SK-N-MC (cell line): Measurements from ENCODE around the gene DDIT4.
A peak's percentile ranks its signal among the peaks of the same experiment; 100 is the strongest.
"Not testable (repeated sequence)": the region's sequence is repeated elsewhere in the genome, so short reads cannot be mapped to it uniquely, and the experiment has no call there.

Experiments
- DNase-seq: peaks from one replicate; pipeline ENCODE4 v3.0.0-alpha.2; 2011; ENCODE audit warnings: low read depth, low spot score
- H3K27ac ChIP-seq: fragments of 200-600 bp; sonication (generic); 2 replicates; pipeline ENCODE4 v1.5.1; 2016; ENCODE audit warnings: mixed run types
- H3K36me3 ChIP-seq: fragments of 200-600 bp; sonication (generic); 2 replicates; pipeline ENCODE4 v1.6.1; 2017; ENCODE audit warnings: antibody characterized with exemption, low read length, mixed read lengths; ENCODE audit not compliant: insufficient read depth
- H3K4me3 ChIP-seq: fragments of 200-600 bp; sonication (generic); 2 replicates; pipeline ENCODE4 v1.5.1; 2016
- H3K9ac ChIP-seq: fragments of 200-600 bp; sonication (generic); 2 replicates; pipeline ENCODE4 v1.8.0; 2017; ENCODE audit warnings: mixed run types, mixed read lengths; ENCODE audit not compliant: insufficient read length
- H3K9me3 ChIP-seq: fragments of 200-600 bp; sonication (generic); 2 replicates; pipeline ENCODE4 v1.6.1; 2017; ENCODE audit warnings: low read depth, mild to moderate bottlenecking, antibody characterized with exemption, low read length, moderate library complexity, mixed read lengths
- EZH2 ChIP-seq: fragments of 200-600 bp; sonication (generic); IDR thresholded peaks from one replicate; pipeline ENCODE4 v1.6.1; 2017; ENCODE audit warnings: antibody characterized with exemption
- FOXP2 ChIP-seq: optimal IDR thresholded peaks from 2 replicates; pipeline ENCODE3; 2011; ENCODE audit warnings: mild to moderate bottlenecking, moderate library complexity; ENCODE audit not compliant: insufficient read depth; ENCODE audit errors: extremely low read length, control extremely low read depth
- POLR2AphosphoS5 ChIP-seq: IDR thresholded peaks from 2 replicates; pipeline ENCODE4 v1.6.1; 2012; ENCODE audit warnings: mild to moderate bottlenecking, low read depth, low read length, borderline replicate concordance

DDIT4 gene

DNA sequence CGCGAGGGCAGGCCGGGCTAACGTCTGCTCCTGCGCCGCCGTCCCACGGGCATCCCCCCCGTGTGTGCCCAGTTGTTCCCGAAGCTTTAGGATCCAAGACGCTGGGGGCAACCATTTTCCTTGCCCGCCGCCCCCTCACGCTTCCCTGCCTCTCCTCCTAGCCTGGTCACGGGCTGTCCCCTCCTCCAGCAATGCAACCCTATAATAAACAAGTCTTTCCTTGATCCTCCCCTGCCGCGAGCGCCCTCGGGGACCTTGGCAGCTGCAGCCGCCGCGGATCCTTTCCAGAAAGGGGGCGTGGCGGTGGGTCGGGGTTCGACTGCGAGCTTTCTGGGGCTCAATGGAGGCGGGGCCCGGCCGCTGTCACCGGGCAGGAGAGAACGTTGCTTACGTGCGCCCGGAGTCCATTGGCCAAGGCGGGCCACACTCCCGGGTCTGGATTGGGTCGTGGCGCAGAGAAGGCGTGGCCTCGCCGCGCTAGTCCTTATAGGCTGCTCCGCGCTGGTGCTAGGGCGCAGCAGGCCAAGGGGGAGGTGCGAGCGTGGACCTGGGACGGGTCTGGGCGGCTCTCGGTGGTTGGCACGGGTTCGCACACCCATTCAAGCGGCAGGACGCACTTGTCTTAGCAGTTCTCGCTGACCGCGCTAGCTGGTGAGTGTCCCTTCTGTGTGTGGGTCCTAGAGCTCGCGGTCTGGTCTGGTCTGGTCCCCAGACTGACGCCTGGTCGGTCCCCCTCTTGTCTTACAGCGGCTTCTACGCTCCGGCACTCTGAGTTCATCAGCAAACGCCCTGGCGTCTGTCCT is at the start of gene DDIT4:
DDIT4 (plus strand) TSS at position 515 of the 803 bp plus-strand sequence. CDS start 293 bp downstream, outside the sequence.
- no peaks in the 10 kb centered on the region for H3K9me3 ChIP-seq
- H3K9ac ChIP-seq: peak within 1 kb of the TSS; percentile 84
- DNase-seq: peak; percentile 40
- TF ChIP-seq EZH2 (no peak), POLR2AphosphoS5 (peak; percentile 99), FOXP2 (peak; percentile 94)
- H3K27ac ChIP-seq: peak within 1 kb of the TSS; percentile 81; the same call in 1 of the 2 replicates
- peak within 1 kb of the TSS; percentile 83 for H3K4me3 ChIP-seq
- H3K36me3 ChIP-seq: peaks cover 14% of the 10 kb centered on the region

- not testable (repeated sequence) for H3K9ac ChIP-seq, H3K27ac ChIP-seq, DNase-seq, H3K36me3 ChIP-seq, H3K9me3 ChIP-seq, H3K4me3 ChIP-seq
Observed at GRCh38 chr10:72224191-72224590, 49.5 kb upstream of the DDIT4 start.

DNA sequence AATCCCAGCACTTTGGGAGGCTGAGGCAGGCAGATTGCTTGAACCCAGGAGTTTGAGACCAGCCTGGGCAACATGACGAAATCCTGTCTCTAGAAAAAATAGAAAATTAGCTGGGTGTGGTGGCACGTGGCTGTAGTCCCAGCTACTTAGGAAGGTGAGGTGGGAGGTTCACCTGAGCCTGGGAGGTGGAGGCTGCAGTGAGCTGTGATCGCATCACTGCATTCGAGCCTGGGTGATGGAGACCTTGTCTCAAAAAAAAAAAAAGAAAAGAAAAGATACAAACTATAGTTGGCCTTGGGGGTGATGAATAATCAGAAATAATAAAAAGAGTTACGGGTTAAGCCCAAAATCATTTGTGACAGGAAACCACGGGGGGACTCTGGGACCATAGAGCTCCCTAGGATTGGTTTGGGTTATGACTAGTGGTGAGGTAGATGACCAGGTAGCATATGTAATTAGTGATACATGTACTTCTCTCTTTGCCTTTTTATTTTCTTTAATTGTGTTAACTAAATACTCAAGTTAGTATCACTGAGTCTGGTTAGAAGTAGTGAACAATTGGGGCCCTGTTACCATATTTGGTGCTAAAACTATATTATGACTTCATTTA is 47.2 kb upstream of the DDIT4 start:
- H3K9ac ChIP-seq: no peak overlapping the region

GRCh38 chr10:72227826-72228225 is 45.9 kb upstream of the DDIT4 start:
- TF ChIP-seq POLR2AphosphoS5 (no peak), FOXP2 (no peak), EZH2 (no peak)
- no peak for DNase-seq
- peaks cover 15% of the 10 kb centered on the region; the same call in 1 of the 2 replicates for H3K36me3 ChIP-seq

More for the DNA sequence above, 47.2 kb upstream of the DDIT4 start:
- H3K27ac ChIP-seq: no peak overlapping the region
- TF ChIP-seq POLR2AphosphoS5 (no peak), EZH2 (no peak), FOXP2 (no peak)
- H3K9me3 ChIP-seq: no peaks in the 10 kb centered on the region
- no peak for DNase-seq
- no peak overlapping the region for H3K4me3 ChIP-seq
- H3K36me3 ChIP-seq: peaks cover 14% of the 10 kb centered on the region; the same call in 1 of the 2 replicates

DNA sequence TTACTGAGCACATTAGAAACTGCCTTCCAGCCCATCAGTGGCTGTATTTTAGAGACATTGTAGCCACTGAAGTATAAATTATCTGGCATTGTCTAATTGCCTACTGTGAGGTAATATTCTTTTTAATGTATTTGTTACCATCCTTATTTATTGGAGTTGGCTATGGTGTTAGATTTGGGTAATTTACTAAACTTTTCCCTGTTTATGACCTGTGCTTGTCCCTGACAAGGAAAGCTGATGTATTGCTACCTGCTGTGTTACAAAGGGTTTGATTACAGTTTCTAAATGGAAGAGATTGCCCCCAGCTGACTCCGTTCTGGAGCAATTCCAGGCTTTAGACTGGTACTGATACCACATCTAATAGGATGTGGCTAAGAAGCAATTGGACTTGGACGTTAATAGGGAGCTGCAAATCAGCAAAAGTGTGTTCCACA is 45.4 kb upstream of the DDIT4 start:
- peaks cover 19% of the 10 kb centered on the region; the same call in 1 of the 2 replicates for H3K36me3 ChIP-seq
- H3K9ac ChIP-seq: no peak overlapping the region
- TF ChIP-seq EZH2 (no peak), FOXP2 (no peak), POLR2AphosphoS5 (no peak)
- DNase-seq: no peak
- H3K4me3 ChIP-seq: no peak overlapping the region
- H3K9me3 ChIP-seq: no peaks in the 10 kb centered on the region
- 0 out of 2 replicates have a peak overlapping the region, but pooled peaks have one; percentile 13 for H3K27ac ChIP-seq

More at GRCh38 chr10:72227826-72228225, 45.9 kb upstream of the DDIT4 start:
- Histone ChIP-seq H3K9me3 (no peaks in the 10 kb centered on the region), H3K4me3 (no peak overlapping the region), H3K9ac (no peak overlapping the region), H3K27ac (no peak overlapping the region)

DNA sequence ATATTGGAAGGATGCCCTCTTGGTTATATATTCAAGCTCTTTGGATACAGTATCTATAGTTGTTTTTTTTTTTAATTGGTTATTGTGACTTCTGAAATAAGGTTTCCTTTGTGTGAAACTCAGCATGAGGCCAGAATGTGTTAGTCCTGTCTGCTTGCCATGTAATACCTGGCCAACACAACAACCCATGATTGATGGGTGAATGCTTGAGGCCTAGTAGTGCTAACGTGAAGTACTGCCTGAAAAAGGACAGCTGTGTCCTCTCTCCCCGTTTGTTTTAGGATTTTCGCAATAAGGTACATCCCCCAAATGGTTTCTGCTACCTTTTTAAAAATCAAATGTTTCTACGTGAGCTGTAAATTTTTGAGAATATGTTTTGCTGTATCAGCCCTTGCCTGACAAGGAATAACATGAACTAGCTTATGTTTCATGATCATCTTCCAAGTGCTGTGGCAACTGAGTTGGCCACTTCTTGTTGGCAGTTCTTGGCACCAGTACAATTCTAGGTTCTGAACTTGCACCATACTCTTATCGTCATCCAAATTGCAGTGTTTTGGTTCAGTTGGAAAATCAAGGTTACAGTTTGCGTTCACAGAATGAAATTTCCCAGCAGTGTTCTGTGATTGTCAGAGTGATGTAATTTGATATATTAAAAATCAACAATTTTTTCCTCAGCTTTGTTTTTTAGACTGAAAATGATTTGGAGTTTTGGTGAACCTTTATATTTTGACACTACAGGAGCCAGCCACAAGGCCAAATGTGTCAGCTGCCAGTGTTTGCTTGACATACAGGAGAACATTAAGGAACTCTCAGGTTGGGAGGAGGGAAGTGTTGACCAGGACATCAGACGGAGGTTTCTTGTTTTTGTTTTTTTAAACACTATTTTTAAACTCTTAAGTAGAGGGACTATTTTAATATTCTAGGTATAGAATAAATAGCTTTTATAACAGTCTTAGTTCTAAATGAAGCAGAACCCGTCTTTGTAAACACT is 44.2 kb upstream of the DDIT4 start:
- Histone ChIP-seq H3K36me3 (peaks cover 21% of the 10 kb centered on the region), H3K9ac (no peak overlapping the region), H3K9me3 (no peaks in the 10 kb centered on the region), H3K4me3 (no peak overlapping the region), H3K27ac (no peak overlapping the region)
- TF ChIP-seq POLR2AphosphoS5: no peak
- no peak for TF ChIP-seq EZH2
- no peak for TF ChIP-seq FOXP2
- DNase-seq: no peak

GRCh38 chr10:72233621-72234020 is 40.1 kb upstream of the DDIT4 start:
- TF ChIP-seq EZH2 (no peak), FOXP2 (no peak), POLR2AphosphoS5 (no peak)
- H3K36me3 ChIP-seq: peaks cover 27% of the 10 kb centered on the region
- H3K9ac ChIP-seq: no peak overlapping the region

DNA sequence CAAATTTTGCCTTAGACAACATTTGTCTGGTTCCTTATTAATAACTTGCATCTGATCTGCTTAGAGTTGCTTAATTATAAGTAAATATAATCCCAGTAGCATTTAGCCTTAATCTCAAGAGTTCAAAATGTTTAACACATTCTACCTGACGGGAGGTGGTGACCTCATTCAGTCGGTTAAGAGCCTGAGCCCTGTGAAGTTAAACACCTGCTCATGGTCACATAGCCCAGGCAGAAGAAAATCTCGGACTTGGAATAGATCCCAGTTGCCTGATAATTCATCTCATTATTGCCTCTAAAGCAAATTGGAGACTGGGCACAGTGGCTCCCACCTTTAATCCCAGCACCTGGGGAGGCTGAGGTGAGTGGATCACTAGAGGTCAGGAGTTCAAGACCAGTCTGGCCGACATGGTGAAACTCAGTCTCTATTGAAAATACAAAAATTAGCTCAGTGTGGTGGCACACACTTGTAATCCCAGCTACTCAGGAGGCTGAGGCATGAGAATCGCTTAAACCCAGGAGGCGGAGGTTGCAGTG is 39.1 kb upstream of the DDIT4 start:
- TF ChIP-seq POLR2AphosphoS5 (no peak), EZH2 (no peak), FOXP2 (no peak)
- no peak for DNase-seq
- H3K36me3 ChIP-seq: peaks cover 27% of the 10 kb centered on the region
- no peaks in the 10 kb centered on the region for H3K9me3 ChIP-seq
- H3K9ac ChIP-seq: no peak overlapping the region
- H3K4me3 ChIP-seq: no peak overlapping the region
- no peak overlapping the region for H3K27ac ChIP-seq

More at GRCh38 chr10:72233621-72234020, 40.1 kb upstream of the DDIT4 start:
- no peak overlapping the region for H3K4me3 ChIP-seq
- no peaks in the 10 kb centered on the region for H3K9me3 ChIP-seq
- DNase-seq: no peak
- H3K27ac ChIP-seq: no peak overlapping the region
